Purkinje cell (primary cell): ENCODE data around the gene TYROBP. TPM values are rescaled to one million over a fixed set of nuclear protein-coding genes. Genes with fewer than 3 reads are reported as not detected.

ENCODE experiments used
- polyA plus RNA-seq: library from polyadenylated mRNA; unstranded; fragments of >200 nt; fragmentation: Nextera tagmentation; gene quantifications from 2 replicates; pipeline ENCODE4 v1.2.1, GENCODE V29; 2014

Gene TYROBP
- polyA plus RNA-seq, result 0.70 TPM in 1 of 2 replicates, not detected in the other

DNA sequence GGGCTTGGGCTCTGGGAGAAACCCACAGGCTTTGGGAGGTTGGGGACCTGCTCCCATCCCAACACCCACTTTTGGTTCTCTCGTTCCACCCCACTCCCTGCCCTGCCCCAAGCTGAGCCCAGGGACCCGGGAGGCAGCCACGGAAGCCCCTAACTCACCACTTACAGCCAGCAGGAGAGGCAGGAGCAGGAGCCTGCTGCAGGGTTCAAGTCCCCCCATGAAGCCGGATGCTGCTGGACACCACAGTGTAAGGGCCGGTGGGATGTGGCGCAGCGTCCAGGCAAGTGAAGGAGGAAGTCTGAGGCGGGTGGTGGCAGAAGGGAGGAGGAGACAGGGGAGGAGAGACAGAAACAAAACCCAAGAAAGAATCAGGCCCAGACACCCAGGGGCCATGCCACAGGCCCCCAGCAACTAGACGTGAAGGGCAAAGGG is at the start of gene TYROBP:
Gene TYROBP, minus strand, starts transcription at position 286 of the 432 bp plus-strand sequence. Its CDS starts 67 bp downstream, at position 219.

DNA sequence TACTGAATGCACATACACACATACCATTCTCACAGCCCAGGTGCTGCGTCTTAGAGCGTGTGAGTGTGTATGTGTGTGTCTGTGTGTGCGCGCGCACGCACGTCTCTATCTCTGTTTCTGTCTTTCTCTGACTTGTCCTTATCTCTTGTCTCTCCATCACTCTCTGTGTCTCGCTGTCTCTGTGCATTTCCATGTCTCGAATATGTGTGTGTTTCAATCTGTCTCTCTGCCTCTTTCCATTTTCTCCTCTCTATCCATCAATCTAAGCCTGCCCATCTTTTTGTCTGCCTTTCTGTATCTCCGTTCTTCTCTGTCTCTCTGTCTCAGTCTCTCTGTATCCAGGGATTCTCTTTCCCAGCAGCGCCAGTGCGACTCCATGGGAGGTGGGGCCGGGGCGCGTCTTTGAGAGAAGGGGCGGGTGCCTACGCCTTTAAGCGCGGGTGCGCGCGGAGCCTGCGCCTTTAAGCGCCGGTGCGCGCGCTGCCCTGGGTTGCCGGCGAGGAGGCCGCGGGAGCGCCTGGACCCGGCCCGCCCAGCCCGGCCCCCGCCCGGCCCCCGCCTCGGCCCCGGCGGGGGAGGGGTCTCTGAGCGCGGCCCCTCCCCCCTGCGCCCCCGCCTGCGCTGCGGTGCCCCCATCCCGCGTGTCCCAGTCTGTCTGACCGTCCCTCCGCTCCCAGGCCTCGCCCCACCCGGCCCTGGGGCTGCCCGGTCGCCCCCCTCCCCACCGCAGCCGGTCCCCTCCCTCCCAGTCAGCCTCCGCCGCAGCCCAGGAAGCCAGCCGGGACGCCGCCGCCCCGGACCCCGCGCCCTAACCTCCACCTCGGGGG is 28.0 kb upstream of the TYROBP start, which contains the start of gene LRFN3:
Gene LRFN3, plus strand, starts transcription at position 464 of the 827 bp plus-strand sequence. CDS start 3,052 bp downstream, outside the sequence.

GRCh38 chr19:35901854-35902661 is 6.0 kb downstream of the TYROBP start, which contains the start of gene HCST:
TSS of gene HCST (plus strand) at chr19:35902529. CDS start at chr19:35902594, 65 bp downstream.

GRCh38 chr19:35868172-35868822 is 39.8 kb downstream of the TYROBP start, which contains the start of gene APLP1:
TSS of gene APLP1 (plus strand) at chr19:35868574. CDS start at chr19:35868637, 63 bp downstream.

GRCh38 chr19:35856546-35857149 is 51.4 kb downstream of the TYROBP start, which contains the start of gene KIRREL2:
TSS of gene KIRREL2 (plus strand) at chr19:35856911. CDS start at chr19:35857120, 209 bp downstream.

Other genes with a start within 250 kb of the TYROBP start
- gene UPK1A, start 241.8 kb downstream of the TYROBP start, polyA plus RNA-seq, result 0.27 TPM in 1 of 2 replicates, not detected in the other
- gene ZBTB32, start 203.7 kb downstream of the TYROBP start, polyA plus RNA-seq, result not detected in 2 replicates
- gene KMT2B, start 190.3 kb downstream of the TYROBP start, polyA plus RNA-seq, result 1.0 and 1.8 TPM in 2 replicates
- 1.0 and 4.9 TPM in 2 replicates for gene IGFLR1, start 165.8 kb downstream of the TYROBP start, polyA plus RNA-seq
- gene U2AF1L4, start 162.9 kb downstream of the TYROBP start, polyA plus RNA-seq, result 69.6 and 75.0 TPM in 2 replicates
- 311 and 383 TPM in 2 replicates for gene PSENEN, start 162.6 kb downstream of the TYROBP start, polyA plus RNA-seq
- 4.6 and 8.3 TPM in 2 replicates for gene LIN37, start 159.7 kb downstream of the TYROBP start, polyA plus RNA-seq
- gene HSPB6, start 151.3 kb downstream of the TYROBP start, polyA plus RNA-seq, result 0.50 TPM in 1 of 2 replicates, not detected in the other
- 0.51 TPM in 1 of 2 replicates, not detected in the other for gene PROSER3, start 150.1 kb downstream of the TYROBP start, polyA plus RNA-seq
- 0.15 and 0.40 TPM in 2 replicates for gene ARHGAP33, start 132.7 kb downstream of the TYROBP start, polyA plus RNA-seq
- gene PRODH2, start 95.5 kb downstream of the TYROBP start, polyA plus RNA-seq, result not detected in 2 replicates
- 0.08 TPM in 1 of 2 replicates, not detected in the other for gene NPHS1, start 55.8 kb downstream of the TYROBP start, polyA plus RNA-seq
- gene KIRREL2, start 51.4 kb downstream of the TYROBP start, polyA plus RNA-seq, result 1.1 TPM in 1 of 2 replicates, not detected in the other
- gene APLP1, start 39.7 kb downstream of the TYROBP start, polyA plus RNA-seq, result 223 and 377 TPM in 2 replicates
- 1.5 and 1.8 TPM in 2 replicates for gene NFKBID, start 7.8 kb downstream of the TYROBP start, polyA plus RNA-seq
- gene HCST, start 5.8 kb downstream of the TYROBP start, polyA plus RNA-seq, result 2.0 and 3.8 TPM in 2 replicates
- 0.15 and 0.60 TPM in 2 replicates for gene LRFN3, start 28.1 kb upstream of the TYROBP start, polyA plus RNA-seq
- 6.4 and 14.1 TPM in 2 replicates for gene SDHAF1, start 86.9 kb upstream of the TYROBP start, polyA plus RNA-seq
- 3.4 and 4.6 TPM in 2 replicates for gene SYNE4, start 100.5 kb upstream of the TYROBP start, polyA plus RNA-seq
- gene ALKBH6, start 105.9 kb upstream of the TYROBP start, polyA plus RNA-seq, result 1.9 and 9.9 TPM in 2 replicates
- 34.3 and 46.5 TPM in 2 replicates for gene CLIP3, start 124.6 kb upstream of the TYROBP start, polyA plus RNA-seq
- 1.3 and 2.7 TPM in 2 replicates for gene THAP8, start 146.0 kb upstream of the TYROBP start, polyA plus RNA-seq
- 1.9 TPM in 1 of 2 replicates, not detected in the other for gene WDR62, start 146.6 kb upstream of the TYROBP start, polyA plus RNA-seq
- gene OVOL3, start 202.8 kb upstream of the TYROBP start, polyA plus RNA-seq, result not detected in 2 replicates
- gene POLR2I, start 206.6 kb upstream of the TYROBP start, polyA plus RNA-seq, result 314 and 340 TPM in 2 replicates
- 84.8 and 90.6 TPM in 2 replicates for gene TBCB, start 207.2 kb upstream of the TYROBP start, polyA plus RNA-seq
- 272 and 360 TPM in 2 replicates for gene CAPNS1, start 231.8 kb upstream of the TYROBP start, polyA plus RNA-seq
- 639 and 665 TPM in 2 replicates for gene COX7A1, start 244.2 kb upstream of the TYROBP start, polyA plus RNA-seq